Calu3 (cell line): ENCODE data around the gene SEMA5A. TPM values are rescaled to one million over a fixed set of nuclear protein-coding genes. Genes with fewer than 3 reads are reported as not detected.

Experiments
- BruUV-seq: library from RNA; stranded (reverse); fragments of 400-500 nt; replicated peaks from 2 replicates; lab custom pipeline; 2021; lab: Mats Ljungman, UMichigan
- CTCF ChIA-PET: fragments of 300-600 bp; sonication (Branson Sonifier 250); formaldehyde crosslinking; loops from one replicate; lab custom pipeline; 2022; ENCODE audit warnings: antibody characterized with exemption; lab: Charles Lee
- DNase-seq: peaks from one replicate; pipeline ENCODE4 v3.0.0; 2022
- H3K27ac Mint-ChIP-seq: one replicate; pipeline ENCODE4 v1.8.0; 2022; ENCODE audit warnings: mixed read lengths; ENCODE audit not compliant: unreplicated experiment
- H3K27me3 Mint-ChIP-seq: one replicate; pipeline ENCODE4 v1.8.0; 2022; ENCODE audit warnings: mixed read lengths; ENCODE audit not compliant: unreplicated experiment
- H3K36me3 Mint-ChIP-seq: one replicate; pipeline ENCODE4 v1.8.0; 2022; ENCODE audit warnings: mild to moderate bottlenecking, moderate library complexity, mixed read lengths; ENCODE audit not compliant: insufficient read depth, unreplicated experiment
- H3K4me1 Mint-ChIP-seq: one replicate; pipeline ENCODE4 v1.8.0; 2022; ENCODE audit warnings: mild to moderate bottlenecking, low read depth, mixed read lengths; ENCODE audit not compliant: unreplicated experiment
- H3K4me3 Mint-ChIP-seq: one replicate; pipeline ENCODE4 v1.8.0; 2022; ENCODE audit warnings: mild to moderate bottlenecking, low read depth, moderate library complexity, mixed read lengths; ENCODE audit not compliant: unreplicated experiment
- H3K9me3 Mint-ChIP-seq: one replicate; pipeline ENCODE4 v1.8.0; 2022; ENCODE audit warnings: low read depth, mixed read lengths; ENCODE audit not compliant: unreplicated experiment
- CTCF ChIP-seq: fragments of 200-600 bp; IDR thresholded peaks from one replicate; pipeline ENCODE4 v1.8.0; 2022; ENCODE audit warnings: antibody characterized with exemption; ENCODE audit not compliant: unreplicated experiment
- intact Hi-C: fragments of 100-400 bp; cut with micrococcal nuclease; formaldehyde crosslinking; loops from one replicate; pipeline ENCODE4 v1.10.0; 2022; ENCODE audit not compliant: unreplicated experiment
- total RNA-seq: library from RNA; stranded (reverse); gene quantifications from 2 replicates; pipeline ENCODE4 v1.2.3, GENCODE V29; 2022

Gene SEMA5A
- total RNA-seq, 1 experiment from 2014 or later = 0.52 TPM

DNA sequence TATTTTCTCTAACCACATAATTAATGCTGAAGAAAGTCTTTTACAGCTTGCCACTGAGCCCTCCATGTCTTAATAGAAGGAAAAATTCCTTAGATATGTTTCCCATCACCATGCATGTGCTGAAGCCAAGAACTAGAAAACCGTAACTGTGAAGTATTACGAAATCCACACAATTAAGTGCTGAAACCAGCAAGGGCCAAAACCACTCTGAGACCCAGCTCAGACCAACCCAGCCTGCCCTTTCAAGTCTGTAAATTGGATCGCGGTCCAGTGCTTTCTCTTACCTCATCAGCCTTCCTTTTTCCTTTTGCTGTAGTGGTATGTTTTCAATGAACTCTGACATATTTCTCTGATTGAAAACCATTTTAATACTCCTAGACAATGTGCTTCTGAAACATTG, 26.3 kb downstream of the SEMA5A start:
- TF ChIP-seq CTCF = no peak
- H3K27ac Mint-ChIP-seq = no peak overlapping the region
- intact Hi-C loops = no loop called here
- no peak for DNase-seq
- BruUV-seq = no TSS peak
- H3K4me1 Mint-ChIP-seq = no peaks in the 10 kb centered on the region
- no peaks in the 10 kb centered on the region for H3K27me3 Mint-ChIP-seq
- no peak overlapping the region for H3K4me3 Mint-ChIP-seq
- CTCF ChIA-PET = no interaction called here
- peaks cover 8% of the 10 kb centered on the region for H3K9me3 Mint-ChIP-seq
- peaks cover 5% of the 10 kb centered on the region for H3K36me3 Mint-ChIP-seq

GRCh38 chr5:9516591-9516990, 29.3 kb downstream of the SEMA5A start:
- Mint-ChIP-seq H3K4me3 (no peak overlapping the region), H3K27ac (no peak overlapping the region), H3K36me3 (peaks cover 5% of the 10 kb centered on the region), H3K9me3 (peaks cover 7% of the 10 kb centered on the region), H3K4me1 (no peaks in the 10 kb centered on the region), H3K27me3 (no peaks in the 10 kb centered on the region)
- no TSS peak for BruUV-seq
- CTCF ChIA-PET = no interaction called here
- intact Hi-C loops = no loop called here
- no peak for TF ChIP-seq CTCF
- DNase-seq = no peak

GRCh38 chr5:9515436-9515835, 30.4 kb downstream of the SEMA5A start:
- Mint-ChIP-seq H3K27ac (no peak overlapping the region), H3K36me3 (peaks cover 5% of the 10 kb centered on the region), H3K27me3 (no peaks in the 10 kb centered on the region), H3K4me1 (no peaks in the 10 kb centered on the region), H3K9me3 (peaks cover 5% of the 10 kb centered on the region), H3K4me3 (no peak overlapping the region)
- TF ChIP-seq CTCF = no peak
- DNase-seq = no peak
- intact Hi-C loops = no loop called here
- CTCF ChIA-PET = no interaction called here
- BruUV-seq = no TSS peak

DNA sequence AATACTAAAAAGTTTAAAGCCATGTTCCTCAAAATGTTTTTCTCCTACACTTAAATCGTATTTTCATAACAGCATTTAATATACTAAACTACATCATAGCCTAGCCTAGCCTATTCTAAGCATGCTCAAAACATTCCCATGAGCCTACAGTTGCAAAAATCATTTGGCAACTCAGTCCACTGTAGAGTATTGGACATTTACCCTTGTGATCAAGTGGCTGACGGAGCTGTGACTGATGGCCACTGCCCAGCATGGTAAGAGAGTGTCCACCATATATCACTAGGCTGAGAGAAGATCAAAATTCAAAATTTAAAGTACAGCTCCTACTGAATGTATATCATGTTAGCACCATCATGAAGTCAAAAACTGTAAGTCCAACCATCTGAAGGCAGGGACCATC, 30.9 kb downstream of the SEMA5A start:
- intact Hi-C loops = no loop called here
- no peak overlapping the region for H3K27ac Mint-ChIP-seq
- H3K4me1 Mint-ChIP-seq = no peaks in the 10 kb centered on the region
- CTCF ChIA-PET = no interaction called here
- peaks cover 1% of the 10 kb centered on the region for H3K36me3 Mint-ChIP-seq
- TF ChIP-seq CTCF = no peak
- DNase-seq = no peak
- BruUV-seq = no TSS peak
- H3K4me3 Mint-ChIP-seq = no peak overlapping the region
- H3K27me3 Mint-ChIP-seq = no peaks in the 10 kb centered on the region
- H3K9me3 Mint-ChIP-seq = peaks cover 5% of the 10 kb centered on the region

GRCh38 chr5:9513827-9514226, 32.0 kb downstream of the SEMA5A start:
- Mint-ChIP-seq H3K27me3 (no peaks in the 10 kb centered on the region), H3K9me3 (peaks cover 4% of the 10 kb centered on the region), H3K27ac (no peak overlapping the region), H3K4me3 (no peak overlapping the region), H3K4me1 (no peaks in the 10 kb centered on the region), H3K36me3 (no peaks in the 10 kb centered on the region)
- no TSS peak for BruUV-seq
- no peak for TF ChIP-seq CTCF
- no peak for DNase-seq
- intact Hi-C loops = no loop called here
- CTCF ChIA-PET = no interaction called here
